Epidermal melanocyte (primary cell): ENCODE data around the gene KCNIP3.
"Not testable (repeated sequence)": the region's sequence is repeated elsewhere in the genome, so short reads cannot be mapped to it uniquely, and the experiment has no call there.

Source experiments
- DNase-seq: peaks from one replicate; pipeline ENCODE4 v3.0.0; 2011; ENCODE audit warnings: low spot score; ENCODE audit not compliant: insufficient read length

Gene KCNIP3

DNA sequence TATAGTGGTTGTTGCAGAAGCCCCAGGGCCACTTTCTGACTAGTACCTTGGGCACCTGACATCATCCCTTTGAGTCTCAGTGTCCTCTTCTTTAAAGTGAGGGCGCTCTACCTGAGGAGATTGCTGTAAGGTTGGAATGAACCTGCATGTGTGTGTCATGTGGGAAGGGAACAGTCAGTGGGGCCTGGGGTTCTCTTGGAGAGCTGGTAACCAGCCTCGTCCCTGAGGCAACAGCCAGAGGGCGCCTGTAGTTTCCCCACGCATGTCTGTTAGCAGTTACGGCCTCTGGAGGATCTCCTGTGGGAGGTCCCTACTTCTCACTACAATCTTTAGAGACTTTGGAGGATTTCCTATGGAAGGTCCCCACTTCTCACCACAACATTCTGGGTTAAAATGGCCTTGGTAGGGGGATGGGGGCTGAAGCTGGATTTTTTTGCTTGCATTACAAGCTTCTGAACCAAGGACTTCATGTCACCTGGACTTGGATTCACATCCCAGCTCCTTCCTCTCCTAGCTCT lies 106.1 kb downstream of the KCNIP3 start:
- not testable (repeated sequence) for DNase-seq

GRCh38 chr2:95403824-95404223 lies 106.7 kb downstream of the KCNIP3 start:
- DNase-seq: not testable (repeated sequence)

DNA sequence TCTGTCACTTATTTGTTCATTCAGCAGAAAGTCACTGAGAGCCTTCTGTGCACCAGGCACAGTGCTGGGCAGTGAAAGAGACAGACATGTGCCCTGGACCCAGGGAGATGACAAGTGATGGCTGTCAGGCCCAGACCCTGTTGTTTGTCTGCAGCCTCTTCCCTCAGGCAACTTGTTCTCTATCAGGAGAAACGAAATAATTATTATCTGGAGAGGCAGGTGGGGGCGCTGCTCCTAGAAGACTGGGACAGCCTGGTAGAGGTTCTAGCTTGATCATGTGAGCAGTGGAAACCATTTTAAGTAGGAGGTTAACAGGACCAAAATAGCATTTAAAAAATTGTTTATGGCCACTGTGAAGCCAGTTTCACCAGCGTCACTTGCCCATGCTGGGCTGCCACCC lies 107.5 kb downstream of the KCNIP3 start:
- DNase-seq: not testable (repeated sequence)

DNA sequence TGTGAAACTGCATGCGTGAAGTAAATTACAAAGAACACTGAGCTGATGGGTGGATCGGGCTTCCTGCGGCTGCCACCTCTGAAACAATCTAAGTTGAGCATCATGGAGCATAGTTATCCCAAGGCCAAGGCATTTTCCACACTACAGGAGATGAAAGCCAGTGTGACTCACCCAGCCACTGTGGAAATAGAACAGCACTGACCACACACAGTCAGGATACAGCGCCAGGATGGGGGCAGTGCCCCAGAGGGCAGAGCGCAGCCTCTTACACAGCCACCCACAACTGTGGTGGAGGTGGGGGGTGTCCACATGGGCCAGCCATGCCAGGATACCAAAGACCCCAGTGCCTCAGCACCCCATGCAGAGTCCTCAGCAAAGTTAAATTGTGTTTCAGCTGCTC lies 114.1 kb downstream of the KCNIP3 start:
- not testable (repeated sequence) for DNase-seq

DNA sequence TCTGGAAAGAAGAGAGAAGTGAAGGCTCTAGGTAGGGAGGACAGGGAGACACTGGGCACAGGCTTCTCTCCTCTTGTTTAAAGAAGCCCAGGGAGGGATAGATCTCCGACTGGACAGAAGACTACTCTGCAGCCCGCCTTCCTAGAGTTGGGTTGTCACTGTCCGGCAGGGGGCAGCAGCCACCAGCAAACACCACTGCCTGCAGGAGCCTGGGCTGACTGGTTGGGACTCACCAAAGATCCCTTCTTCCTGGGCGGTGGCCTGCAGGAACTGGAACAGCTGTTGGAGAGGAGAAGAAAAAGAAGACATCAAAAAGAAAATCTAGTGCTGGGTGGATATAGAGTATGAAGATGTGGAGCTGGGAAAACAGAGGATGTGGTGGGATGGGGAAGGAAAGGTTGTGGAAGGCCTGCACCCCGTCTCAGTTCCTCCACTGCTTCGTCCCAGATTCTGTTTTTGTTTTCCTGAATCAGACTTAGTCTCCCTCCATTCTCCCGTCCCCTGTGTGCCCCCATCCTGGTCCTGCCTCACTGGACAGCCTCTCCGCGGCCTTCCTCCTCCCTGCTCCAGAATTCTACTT lies 117.0 kb downstream of the KCNIP3 start:
- DNase-seq: peak; percentile 51

- not testable (repeated sequence) for DNase-seq
Measured at GRCh38 chr2:95415138-95415537, 118.0 kb downstream of the KCNIP3 start.

DNA sequence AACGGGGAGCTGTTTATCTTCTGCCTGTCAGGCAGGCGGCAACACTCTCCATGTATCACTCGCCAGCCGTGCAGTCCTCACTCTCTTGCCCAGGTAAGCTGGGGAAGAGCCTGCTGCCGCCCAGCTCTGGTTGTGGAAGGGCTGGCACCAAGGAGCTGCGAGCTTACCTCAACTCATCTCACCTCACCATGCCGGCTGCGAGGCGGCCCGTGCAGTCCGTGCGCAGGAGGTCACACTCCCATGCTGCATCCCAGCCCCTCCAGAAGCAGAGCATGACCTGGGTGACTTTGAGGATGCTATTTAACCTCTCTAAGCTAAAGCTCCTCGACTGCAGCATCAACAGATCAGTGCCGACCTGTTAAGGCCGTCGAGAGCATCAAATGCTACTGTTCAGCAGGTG lies 118.4 kb downstream of the KCNIP3 start:
- DNase-seq: not testable (repeated sequence)

DNA sequence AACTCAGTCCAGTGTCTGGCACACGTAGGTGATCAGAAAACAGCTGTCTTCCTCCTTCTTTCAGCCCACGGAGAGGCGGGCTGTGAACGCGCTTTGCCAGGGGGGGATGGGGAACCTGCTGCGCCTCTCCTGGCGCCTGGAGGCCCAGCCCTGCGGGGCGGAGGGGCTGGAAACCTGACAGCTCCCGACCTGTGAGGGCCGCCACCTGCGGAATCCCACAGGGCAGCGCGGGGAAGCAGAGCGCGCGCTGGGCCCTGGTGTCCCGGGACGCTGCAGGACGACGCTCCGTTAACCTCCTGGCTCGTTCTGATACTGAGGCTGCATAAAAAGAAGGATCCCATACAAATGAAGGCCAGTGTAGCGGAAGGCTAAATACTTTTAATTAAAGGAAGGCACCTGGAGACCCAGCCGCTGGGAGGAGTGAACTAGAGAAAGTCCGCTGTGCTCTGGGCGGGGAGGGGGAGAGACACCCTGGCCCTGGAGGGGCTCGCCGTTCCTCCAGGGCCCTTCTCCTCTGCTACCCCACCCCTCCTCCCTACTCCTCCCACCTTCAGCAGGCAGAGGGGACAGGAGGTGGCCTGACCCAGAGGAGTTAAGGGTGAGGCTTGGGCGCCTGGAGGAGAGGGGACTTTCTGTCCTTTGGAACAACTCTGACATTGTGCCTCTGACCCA lies 130.2 kb downstream of the KCNIP3 start:
- not testable (repeated sequence) for DNase-seq

GRCh38 chr2:95429748-95430467 lies 132.8 kb downstream of the KCNIP3 start:
- DNase-seq: not testable (repeated sequence)

- not testable (repeated sequence) for DNase-seq
Measured at GRCh38 chr2:95433373-95433772, 136.2 kb downstream of the KCNIP3 start.

GRCh38 chr2:95433973-95434372 lies 136.8 kb downstream of the KCNIP3 start:
- not testable (repeated sequence) for DNase-seq

- not testable (repeated sequence) for DNase-seq
Measured at GRCh38 chr2:95434507-95435076, 137.4 kb downstream of the KCNIP3 start.

- not testable (repeated sequence) for DNase-seq
Measured at GRCh38 chr2:95435162-95435871, 138.2 kb downstream of the KCNIP3 start.
